ENCODE results near the gene NTSR2. TPM values are rescaled to one million over a fixed set of nuclear protein-coding genes. Genes with fewer than 3 reads are reported as not detected.

Gene NTSR2
- total and polyA plus RNA-seq, 7 donors = 0.04 to 0.60 TPM; not detected in 5

DNA sequence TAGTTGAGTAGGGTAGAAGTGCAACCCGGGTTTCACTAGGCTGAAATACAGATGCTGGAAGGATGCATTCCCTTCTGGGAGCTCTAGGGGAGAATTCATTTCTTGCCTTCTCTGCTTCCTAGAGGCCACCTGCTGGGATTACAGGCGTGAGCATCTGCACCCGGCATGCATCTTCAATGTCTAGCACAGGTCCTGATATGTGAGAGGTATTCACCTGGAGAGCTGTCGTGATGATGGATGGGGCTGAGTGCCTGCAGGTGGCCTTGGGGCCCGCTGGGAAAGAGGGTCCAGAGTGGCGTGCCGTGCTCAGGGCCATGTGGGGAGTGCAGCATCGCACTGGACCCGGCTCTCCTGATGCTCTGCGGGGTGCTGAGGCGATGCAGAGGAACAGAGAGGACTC is 6.6 kb upstream of the NTSR2 start:
- Histone ChIP-seq H3K4me3 (no peak overlapping the region), H3K9me3 (no peaks in the 10 kb centered on the region), H3K27me3 (peaks cover 0 to 37% (median 8%) of the 10 kb centered on the region in 3 donors), H3K4me1 (no peaks in the 10 kb centered on the region), H3K27ac (no peak overlapping the region), H3K36me3 (no peaks in the 10 kb centered on the region)
- intact Hi-C loops (cut with DNase I) = no loop called here
- DNase-seq = peak; percentile 36
- TF ChIP-seq POLR2A (IDR thresholded peaks at IDR 0.05) (no peak), POLR2AphosphoS5 (IDR thresholded peaks at IDR 0.05) (no peak), EP300 (IDR thresholded peaks at IDR 0.05) (no peak)
- TF ChIP-seq, protein P1, sequence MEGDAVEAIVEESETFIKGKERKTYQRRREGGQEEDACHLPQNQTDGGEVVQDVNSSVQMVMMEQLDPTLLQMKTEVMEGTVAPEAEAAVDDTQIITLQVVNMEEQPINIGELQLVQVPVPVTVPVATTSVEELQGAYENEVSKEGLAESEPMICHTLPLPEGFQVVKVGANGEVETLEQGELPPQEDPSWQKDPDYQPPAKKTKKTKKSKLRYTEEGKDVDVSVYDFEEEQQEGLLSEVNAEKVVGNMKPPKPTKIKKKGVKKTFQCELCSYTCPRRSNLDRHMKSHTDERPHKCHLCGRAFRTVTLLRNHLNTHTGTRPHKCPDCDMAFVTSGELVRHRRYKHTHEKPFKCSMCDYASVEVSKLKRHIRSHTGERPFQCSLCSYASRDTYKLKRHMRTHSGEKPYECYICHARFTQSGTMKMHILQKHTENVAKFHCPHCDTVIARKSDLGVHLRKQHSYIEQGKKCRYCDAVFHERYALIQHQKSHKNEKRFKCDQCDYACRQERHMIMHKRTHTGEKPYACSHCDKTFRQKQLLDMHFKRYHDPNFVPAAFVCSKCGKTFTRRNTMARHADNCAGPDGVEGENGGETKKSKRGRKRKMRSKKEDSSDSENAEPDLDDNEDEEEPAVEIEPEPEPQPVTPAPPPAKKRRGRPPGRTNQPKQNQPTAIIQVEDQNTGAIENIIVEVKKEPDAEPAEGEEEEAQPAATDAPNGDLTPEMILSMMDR (IDR thresholded peaks at IDR 0.05) = no peak
- 48 to 57% methylated on average over 11 of the region's 11 CpGs for WGBS, 2 donors

DNA sequence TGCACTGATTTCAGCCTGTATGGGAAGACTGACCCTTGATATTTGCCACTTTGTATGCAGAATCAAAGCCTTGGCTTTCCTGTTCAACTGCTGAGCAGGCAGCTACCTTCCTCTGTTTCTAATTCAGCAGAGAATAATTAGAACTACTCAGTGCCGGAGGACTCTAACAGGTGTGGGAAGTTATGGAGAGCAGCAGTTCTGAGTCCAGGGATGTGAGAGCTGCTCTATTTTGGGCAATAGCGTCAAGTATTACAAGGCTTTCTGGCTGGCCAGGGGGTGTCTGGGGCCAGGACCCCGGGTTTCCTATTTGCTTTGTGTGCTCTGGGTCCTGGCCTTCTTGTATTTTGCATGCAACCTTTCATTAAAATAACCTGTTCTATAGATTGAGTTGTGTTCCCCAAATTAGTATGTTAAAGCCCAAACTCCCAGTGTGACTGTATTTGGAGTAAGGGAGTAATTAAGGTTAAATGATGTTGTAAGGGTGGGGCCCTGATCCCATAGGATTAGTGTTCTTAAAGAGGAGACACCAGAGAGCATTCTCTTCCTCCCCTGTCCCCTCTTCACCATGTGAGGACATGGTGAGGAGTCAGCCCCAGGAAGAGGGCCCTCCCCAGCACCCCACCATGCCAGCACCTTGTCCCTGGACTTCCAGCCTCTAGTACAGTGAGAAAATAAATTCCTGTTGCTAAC is 5.6 kb upstream of the NTSR2 start:
- intact Hi-C loops (cut with DNase I) = no loop called here
- no peak for DNase-seq
- Histone ChIP-seq H3K27me3 (peaks cover 0 to 37% (median 8%) of the 10 kb centered on the region in 3 donors), H3K9me3 (no peaks in the 10 kb centered on the region), H3K4me1 (no peaks in the 10 kb centered on the region), H3K27ac (no peak overlapping the region), H3K36me3 (no peaks in the 10 kb centered on the region), H3K4me3 (no peak overlapping the region)
- TF ChIP-seq EP300 (IDR thresholded peaks at IDR 0.05) = no peak
- 72 to 84% methylated on average over 3 of the region's 3 CpGs for WGBS, 2 donors

DNA sequence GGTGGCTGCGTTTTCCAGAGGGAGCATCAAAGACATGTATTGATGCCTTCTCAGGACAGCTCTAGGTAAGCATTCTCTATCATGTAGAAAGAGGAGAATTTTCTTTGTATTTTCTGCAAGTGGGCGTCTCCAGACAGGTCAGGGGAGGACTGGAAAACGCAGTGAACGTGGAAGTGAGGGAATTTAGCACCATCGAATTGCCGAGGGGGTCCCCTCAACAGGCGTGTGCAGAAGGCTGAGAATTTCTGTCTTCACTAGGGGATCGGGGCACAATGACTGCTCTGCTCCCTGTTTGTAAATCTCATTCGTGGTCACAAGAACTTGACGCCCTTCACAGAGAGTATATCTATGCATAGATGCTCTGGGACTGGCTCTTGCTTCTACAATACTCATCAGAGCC is 5.0 kb upstream of the NTSR2 start:
- Histone ChIP-seq H3K4me1 (peaks cover 0 to 5% (median 2%) of the 10 kb centered on the region in 4 donors), H3K9me3 (no peaks in the 10 kb centered on the region), H3K4me3 (no peak overlapping the region), H3K27me3 (peaks cover 0 to 38% (median 8%) of the 10 kb centered on the region in 3 donors), H3K36me3 (no peaks in the 10 kb centered on the region), H3K27ac (no peak overlapping the region)
- TF ChIP-seq POLR2AphosphoS5 (IDR thresholded peaks at IDR 0.05) = no peak
- TF ChIP-seq, protein P1 (IDR thresholded peaks at IDR 0.05) = no peak
- TF ChIP-seq EP300 (IDR thresholded peaks at IDR 0.05) = no peak
- no peak for TF ChIP-seq POLR2A (IDR thresholded peaks at IDR 0.05)
- intact Hi-C loops (cut with DNase I) = no loop called here
- WGBS, 2 donors = 76 to 81% methylated on average over 10 of the region's 10 CpGs
- no peak for DNase-seq

DNA sequence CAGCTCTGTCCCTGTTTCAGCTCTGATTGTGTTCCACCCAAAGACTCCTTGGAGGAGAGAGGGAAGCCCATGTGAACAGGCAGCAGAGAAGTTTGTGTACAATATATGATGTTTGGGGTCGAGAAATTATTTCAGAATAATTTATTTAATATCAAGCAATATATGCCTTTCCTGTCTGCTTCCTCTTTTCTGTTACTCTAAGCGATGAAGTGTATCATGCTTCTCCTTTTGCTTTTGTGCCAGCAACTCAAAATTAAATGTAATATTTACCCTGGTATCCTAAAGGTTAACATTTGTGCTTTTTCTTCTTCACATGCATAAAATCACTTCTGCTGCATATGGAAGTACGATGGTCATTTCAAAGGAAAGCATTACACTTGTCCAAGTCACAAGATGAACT is 2.4 kb upstream of the NTSR2 start:
- DNase-seq = no peak
- intact Hi-C loops (cut with DNase I) = no loop called here
- Histone ChIP-seq H3K4me3 (no peak overlapping the region), H3K9me3 (no peaks in the 10 kb centered on the region), H3K4me1 (peaks cover 0 to 12% (median 9%) of the 10 kb centered on the region in 4 donors), H3K27ac (no peak overlapping the region), H3K27me3 (peaks cover 0 to 36% (median 4%) of the 10 kb centered on the region in 3 donors), H3K36me3 (no peaks in the 10 kb centered on the region)
- TF ChIP-seq POLR2AphosphoS5 (IDR thresholded peaks at IDR 0.05) = no peak
- TF ChIP-seq, protein P1 (IDR thresholded peaks at IDR 0.05) = no peak
- no peak for TF ChIP-seq EP300 (IDR thresholded peaks at IDR 0.05)
- no peak for TF ChIP-seq POLR2A (IDR thresholded peaks at IDR 0.05)
- WGBS, 2 donors = 50 to 71% methylated on average over 3 of the region's 3 CpGs

DNA sequence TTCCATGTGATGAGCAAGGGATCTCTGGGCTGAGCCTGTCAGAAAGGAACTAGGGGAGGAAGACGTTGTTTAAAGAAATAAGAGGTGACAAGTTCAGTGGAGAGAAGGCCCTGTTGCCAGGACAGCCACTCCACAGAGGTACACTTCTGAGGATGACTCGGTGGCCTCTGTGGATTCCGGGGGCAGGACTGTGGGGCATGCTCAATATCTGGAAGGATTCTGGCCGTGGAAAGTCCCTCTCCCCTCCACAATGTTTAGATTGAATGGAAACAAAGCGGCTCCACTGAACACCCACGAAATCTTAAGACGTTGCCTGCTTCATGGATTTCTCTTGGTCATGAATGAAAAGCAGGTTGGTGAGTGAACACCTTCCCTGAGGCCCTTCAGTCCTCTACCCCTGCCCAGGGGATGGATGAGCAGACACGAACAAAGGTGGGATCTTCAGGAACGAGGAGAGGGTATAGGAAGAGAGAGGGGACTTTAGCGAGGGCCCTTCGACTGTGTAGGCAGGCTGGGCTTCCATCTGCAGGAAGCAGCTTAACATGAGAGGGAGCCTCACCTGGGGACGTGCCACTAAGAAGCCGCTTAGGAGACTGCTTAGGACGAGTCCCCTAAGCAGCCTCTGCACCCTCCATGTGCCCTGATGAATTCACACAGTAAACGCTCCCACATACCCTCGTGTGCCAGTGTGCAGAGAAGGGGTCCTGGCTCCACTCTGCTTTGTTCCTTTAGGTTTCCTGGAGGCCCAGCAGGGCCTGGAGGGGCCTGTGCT is 1.9 kb downstream of the NTSR2 start:
- TF ChIP-seq POLR2A (IDR thresholded peaks at IDR 0.05) (no peak), POLR2AphosphoS5 (IDR thresholded peaks at IDR 0.05) (no peak), EP300 (IDR thresholded peaks at IDR 0.05) (no peak)
- TF ChIP-seq, protein P1 (IDR thresholded peaks at IDR 0.05) = no peak
- DNase-seq = peak; percentile 47
- no peak overlapping the region for H3K4me3 ChIP-seq
- peaks cover 0 to 19% (median 0%) of the 10 kb centered on the region in 3 donors for H3K27me3 ChIP-seq
- WGBS, 2 donors = 72 to 76% methylated on average over 16 of the region's 16 CpGs
- no peak overlapping the region for H3K27ac ChIP-seq
- intact Hi-C loops (cut with DNase I) = no loop called here
- peaks cover 0 to 2% (median 0%) of the 10 kb centered on the region in 4 donors for H3K9me3 ChIP-seq
- H3K4me1 ChIP-seq = peaks cover 0 to 12% (median 9%) of the 10 kb centered on the region in 4 donors
- H3K36me3 ChIP-seq = no peaks in the 10 kb centered on the region
